Stimulated activated CD8-positive, alpha-beta memory T cell treated with anti-CD3 and anti-CD28 coated beads, Interleukin-7, amount 100 ng/mL, for 48 hours (primary cell): Measurements from ENCODE around the gene ADAP1.

Experiments used
- DNase-seq, 2 donors: peaks; one replicate each; pipeline ENCODE4 v3.0.0-alpha.2; 2020; ENCODE audit warnings: low read depth in 1 of 2; ENCODE audit errors: extremely low read depth in 1 of 2

Gene ADAP1

GRCh38 chr7:910931-911431 is 43.5 kb downstream of the ADAP1 start:
- no peak for DNase-seq

- DNase-seq, result no peak
Measured at GRCh38 chr7:910441-910861, 44.0 kb downstream of the ADAP1 start.

- DNase-seq, result no peak
Measured at GRCh38 chr7:909358-910329, 44.8 kb downstream of the ADAP1 start.

GRCh38 chr7:908591-909357 is 45.7 kb downstream of the ADAP1 start:
- DNase-seq, result peak; percentile 29 to 56

GRCh38 chr7:908159-908581 is 46.3 kb downstream of the ADAP1 start:
- no peak for DNase-seq

- DNase-seq, result no peak
Measured at GRCh38 chr7:907158-907980, 47.1 kb downstream of the ADAP1 start.

- DNase-seq, result no peak
Measured at GRCh38 chr7:906776-907157, 47.7 kb downstream of the ADAP1 start.

GRCh38 chr7:904847-905246 is 49.6 kb downstream of the ADAP1 start:
- DNase-seq, result no peak

GRCh38 chr7:903921-904755 is 50.3 kb downstream of the ADAP1 start:
- no peak for DNase-seq

- DNase-seq, result no peak
Measured at GRCh38 chr7:902996-903395, 51.5 kb downstream of the ADAP1 start.

GRCh38 chr7:901388-902154 is 52.9 kb downstream of the ADAP1 start:
- DNase-seq, result peak; percentile 30 to 55

- no peak for DNase-seq
Measured at GRCh38 chr7:901041-901387, 53.5 kb downstream of the ADAP1 start.

GRCh38 chr7:900331-901040 is 54.0 kb downstream of the ADAP1 start:
- no peak for DNase-seq

- DNase-seq, result no peak
Measured at GRCh38 chr7:899806-900205, 54.7 kb downstream of the ADAP1 start.

GRCh38 chr7:898855-899681 is 55.4 kb downstream of the ADAP1 start:
- DNase-seq, result no peak

GRCh38 chr7:898460-898854 is 56.0 kb downstream of the ADAP1 start:
- no peak for DNase-seq

- DNase-seq, result no peak
Measured at GRCh38 chr7:897771-898376, 56.6 kb downstream of the ADAP1 start.
